Activated CD8-positive, alpha-beta memory T cell treated with anti-CD3 and anti-CD28 coated beads, Interleukin-2, amount 50 U/mL, for 24 hours (primary cell): ENCODE data around the gene B3GALNT1.

Source experiments
- DNase-seq: peaks from one replicate; pipeline ENCODE4 v3.0.0-alpha.2; 2020; ENCODE audit errors: extremely low read depth

The B3GALNT1 gene, protein sequence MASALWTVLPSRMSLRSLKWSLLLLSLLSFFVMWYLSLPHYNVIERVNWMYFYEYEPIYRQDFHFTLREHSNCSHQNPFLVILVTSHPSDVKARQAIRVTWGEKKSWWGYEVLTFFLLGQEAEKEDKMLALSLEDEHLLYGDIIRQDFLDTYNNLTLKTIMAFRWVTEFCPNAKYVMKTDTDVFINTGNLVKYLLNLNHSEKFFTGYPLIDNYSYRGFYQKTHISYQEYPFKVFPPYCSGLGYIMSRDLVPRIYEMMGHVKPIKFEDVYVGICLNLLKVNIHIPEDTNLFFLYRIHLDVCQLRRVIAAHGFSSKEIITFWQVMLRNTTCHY

GRCh38 chr3:161104561-161105551 is at the start of gene B3GALNT1:
Gene B3GALNT1, minus strand, starts transcription at chr3:161105349. Its CDS starts 18,595 bp downstream, at chr3:161086754.
- no peak for DNase-seq

DNA sequence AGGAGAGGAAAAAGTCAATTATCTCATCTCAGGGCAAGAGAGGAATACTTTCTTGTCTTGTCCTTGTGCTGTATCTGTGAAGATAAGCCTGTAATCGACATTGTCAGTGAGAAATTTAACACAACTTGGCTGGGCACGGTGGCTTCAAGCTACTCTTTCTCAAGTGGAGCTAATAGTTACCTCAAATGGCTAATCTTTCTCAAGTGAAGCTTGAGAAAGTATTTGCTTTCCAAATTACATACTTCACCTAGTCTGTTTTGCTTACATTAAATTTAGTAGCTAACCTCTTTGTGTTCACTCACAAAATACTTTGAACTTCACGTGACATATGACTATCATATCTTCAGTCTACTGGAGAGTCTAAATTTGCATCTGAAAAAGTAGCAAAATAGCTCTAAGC is 48.3 kb upstream of the B3GALNT1 start:
- DNase-seq, result no peak

DNA sequence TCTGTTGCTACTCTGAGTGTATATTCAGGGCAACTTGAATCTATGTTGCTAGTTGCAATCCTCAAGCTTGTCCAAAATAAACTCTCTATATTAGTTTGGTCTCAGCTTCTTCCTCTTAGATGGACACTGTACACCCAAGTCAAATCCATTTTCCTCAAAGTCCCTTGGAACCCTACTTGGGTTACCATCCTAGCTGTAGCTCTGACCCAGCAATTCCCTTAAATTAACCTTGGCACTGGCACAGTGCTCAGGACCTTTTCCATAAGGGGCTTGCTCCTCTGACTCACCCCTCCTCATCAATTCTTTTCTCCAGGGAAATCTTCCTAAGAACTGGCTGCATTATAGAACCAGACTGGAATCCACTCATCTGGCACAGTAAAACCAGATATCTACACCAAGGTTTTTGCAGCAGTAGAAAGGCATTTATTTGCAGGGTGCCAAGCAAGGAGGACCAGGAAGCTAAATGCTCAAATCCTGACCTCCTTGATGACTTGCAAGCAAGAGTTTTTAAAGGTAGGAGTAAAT is 44.9 kb upstream of the B3GALNT1 start:
- no peak for DNase-seq

- DNase-seq, result no peak
Measured at GRCh38 chr3:161149529-161149928, 44.4 kb upstream of the B3GALNT1 start.

- no peak for DNase-seq
Measured at GRCh38 chr3:161148832-161149475, 43.8 kb upstream of the B3GALNT1 start.

GRCh38 chr3:161142486-161142885 is 37.3 kb upstream of the B3GALNT1 start:
- DNase-seq, result no peak

GRCh38 chr3:161139686-161140085 is 34.5 kb upstream of the B3GALNT1 start:
- DNase-seq, result no peak

GRCh38 chr3:161137260-161137659 is 32.1 kb upstream of the B3GALNT1 start:
- DNase-seq, result no peak

GRCh38 chr3:161132391-161132790 is 27.2 kb upstream of the B3GALNT1 start:
- DNase-seq, result no peak

- DNase-seq, result no peak
Measured at GRCh38 chr3:161126495-161126894, 21.3 kb upstream of the B3GALNT1 start.

DNA sequence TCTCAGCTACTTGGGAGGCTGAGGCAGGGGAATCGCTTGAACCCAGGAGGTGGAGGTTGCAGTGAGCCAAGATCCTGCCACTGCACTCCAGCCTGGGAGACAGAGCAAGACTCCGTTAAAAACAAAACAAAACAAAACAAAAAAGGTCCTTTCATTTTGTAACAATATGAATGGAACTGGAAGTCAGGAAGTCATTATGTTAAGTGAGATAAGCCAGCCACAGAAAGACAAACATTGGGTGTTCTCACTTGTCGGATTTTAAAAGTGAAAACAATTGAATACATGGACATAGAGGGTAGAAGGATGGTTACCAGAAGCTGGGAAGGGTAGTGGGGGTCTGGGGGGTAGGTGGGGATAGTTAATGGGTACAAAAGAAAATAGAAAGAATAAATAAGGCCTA is 12.5 kb upstream of the B3GALNT1 start:
- DNase-seq, result no peak

DNA sequence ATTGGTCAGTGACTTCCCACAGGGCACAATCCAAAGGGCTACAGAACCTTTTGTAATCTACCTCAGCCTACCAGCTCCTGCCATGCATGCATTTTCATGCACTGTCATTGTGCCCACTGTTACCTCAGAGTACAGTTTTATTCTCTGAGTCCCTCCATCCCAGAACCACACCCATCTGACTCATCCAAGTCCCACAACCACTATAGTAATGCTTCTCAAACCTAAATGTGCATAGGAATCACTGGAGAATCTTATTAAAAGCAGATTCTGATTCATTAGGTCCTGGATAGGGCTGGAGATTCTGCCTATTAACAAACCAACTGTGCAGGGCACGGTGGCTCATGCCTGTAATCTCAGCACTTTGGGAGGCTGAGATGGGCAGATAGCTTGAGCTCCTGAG is 3.7 kb upstream of the B3GALNT1 start:
- no peak for DNase-seq

DNA sequence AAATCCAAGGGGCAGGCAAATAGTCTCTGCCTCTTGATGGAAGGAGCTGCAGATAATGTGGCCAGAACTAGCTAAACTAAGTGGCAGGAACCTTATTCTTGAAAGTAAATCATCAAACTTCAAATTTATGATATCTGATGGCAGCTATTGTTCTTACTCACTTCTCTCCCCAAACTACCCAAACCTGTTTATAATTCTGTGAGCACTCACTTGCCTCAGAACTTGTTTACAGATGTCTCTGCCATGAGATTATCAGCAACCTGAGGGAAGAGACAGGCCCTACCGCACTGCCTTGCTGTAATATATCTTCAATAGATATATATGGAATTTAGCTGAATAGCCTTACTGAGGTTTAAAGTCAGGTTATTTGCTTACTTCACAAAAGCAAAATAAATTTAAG is 2.2 kb upstream of the B3GALNT1 start:
- DNase-seq, result no peak

- DNase-seq, result no peak
Measured at GRCh38 chr3:161103776-161104385, 1.3 kb downstream of the B3GALNT1 start.

DNA sequence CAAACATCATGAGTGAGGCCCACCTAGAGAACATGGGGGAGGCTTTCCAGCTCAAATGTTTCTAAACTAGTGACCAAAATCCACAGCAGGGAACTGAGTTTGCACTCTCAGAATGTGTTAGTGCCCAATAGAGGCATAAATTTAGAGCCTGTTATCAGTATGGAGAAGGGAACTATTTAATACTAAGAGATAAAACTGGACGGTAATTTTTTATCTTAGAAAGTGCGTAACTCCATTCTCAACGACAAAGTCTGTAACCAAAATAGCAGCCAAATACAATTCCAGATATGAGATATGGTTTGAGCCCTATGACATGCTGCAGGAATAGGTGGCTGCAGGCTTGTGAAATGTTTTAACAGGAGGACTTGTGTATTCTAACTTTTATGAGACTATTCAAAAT is 3.5 kb downstream of the B3GALNT1 start:
- no peak for DNase-seq

GRCh38 chr3:161100994-161101393 is 4.2 kb downstream of the B3GALNT1 start:
- no peak for DNase-seq

DNA sequence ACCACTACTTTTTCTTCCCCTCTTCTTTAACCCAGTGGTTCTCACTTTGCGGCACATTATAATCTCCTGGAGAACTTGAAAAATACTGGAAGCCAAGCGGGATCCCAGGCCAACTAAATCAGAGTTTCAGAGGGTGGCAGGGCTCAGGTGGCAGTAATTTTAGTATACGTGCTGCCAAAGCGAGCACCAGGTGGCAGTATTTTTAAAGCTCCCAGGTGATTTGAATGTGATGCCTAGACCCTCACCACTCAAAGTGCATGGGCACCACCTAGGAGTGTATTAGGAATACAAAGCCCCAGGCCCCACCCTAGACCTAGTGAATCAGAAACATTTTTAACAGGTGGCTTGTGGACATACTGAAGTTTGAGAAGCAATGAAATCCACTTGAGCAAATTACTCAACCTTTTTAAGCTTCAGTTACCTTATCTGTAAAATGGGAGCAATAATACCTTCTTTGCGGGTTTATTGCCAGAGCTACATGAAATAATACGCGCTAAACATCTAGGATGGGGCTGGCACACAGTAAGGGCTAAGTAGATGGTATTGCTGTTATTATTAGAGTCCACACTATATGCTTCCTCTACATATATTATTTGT is 8.3 kb downstream of the B3GALNT1 start:
- DNase-seq, result no peak

- DNase-seq, result no peak
Measured at GRCh38 chr3:161093895-161094294, 11.3 kb downstream of the B3GALNT1 start.

DNA sequence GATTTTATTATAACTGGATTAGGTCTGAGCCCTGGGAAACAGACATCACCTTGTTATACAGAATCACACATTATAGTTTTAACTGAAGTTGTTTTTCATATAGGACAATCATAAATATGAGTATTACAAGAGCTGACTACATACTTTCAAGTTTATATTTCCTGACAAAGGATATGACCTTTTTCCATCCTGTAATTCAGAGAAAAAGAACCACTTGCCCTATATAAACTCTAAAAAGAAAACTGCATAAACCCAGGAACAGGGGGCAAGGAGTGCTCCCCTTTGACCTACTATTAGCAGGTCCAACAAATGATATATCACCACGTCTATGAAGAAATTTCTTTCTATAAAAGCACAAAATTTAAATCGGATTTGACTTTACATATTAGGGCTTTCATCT is 20.9 kb downstream of the B3GALNT1 start:
- no peak for DNase-seq

DNA sequence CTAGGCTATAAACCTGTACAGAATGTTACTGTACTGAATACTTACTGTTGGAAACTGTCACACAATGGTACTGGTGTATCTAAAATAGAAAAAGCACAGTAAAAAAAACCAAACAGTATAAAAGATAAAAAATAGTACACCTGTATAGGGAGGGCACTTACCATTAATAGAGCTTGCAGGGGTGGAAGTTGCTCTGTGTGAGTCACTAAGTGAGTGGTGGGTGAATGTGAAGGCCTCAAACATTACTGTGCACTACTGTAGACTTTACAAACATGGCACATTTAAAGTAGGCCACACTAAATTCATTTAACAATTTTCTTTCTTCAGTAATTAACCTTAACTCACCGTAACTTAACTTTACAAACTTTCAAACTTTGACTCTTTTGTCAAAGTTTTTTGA is 22.0 kb downstream of the B3GALNT1 start:
- DNase-seq, result no peak

DNA sequence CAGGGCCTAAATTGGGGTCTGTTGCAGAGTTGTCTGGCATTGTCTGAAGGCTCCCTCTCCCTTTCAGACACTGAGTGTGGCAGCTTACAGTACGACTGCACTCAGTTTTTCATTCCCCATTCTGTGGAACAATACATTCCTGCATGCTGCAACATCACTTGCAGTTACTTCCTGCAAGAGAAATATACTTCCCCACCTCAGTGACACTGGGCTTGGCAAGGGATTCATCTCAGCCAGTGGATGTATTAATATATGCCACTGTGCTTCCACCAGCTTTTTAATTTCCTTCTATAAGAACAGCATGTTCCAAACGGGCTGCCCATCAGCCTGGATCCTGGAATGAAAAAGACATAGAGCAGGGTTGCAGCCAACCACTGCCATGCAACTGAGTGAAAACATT is 23.1 kb downstream of the B3GALNT1 start:
- no peak for DNase-seq
